GM04504 (cell line): ENCODE data around the gene IFNA21.
"Not testable (repeated sequence)": the region's sequence is repeated elsewhere in the genome, so short reads cannot be mapped to it uniquely, and the experiment has no call there.

ENCODE experiments used
- DNase-seq: peaks from one replicate; pipeline ENCODE4 v3.0.0-alpha.2; 2012; ENCODE audit warnings: low read depth

Gene IFNA21

GRCh38 chr9:21141427-21141882 is 25.0 kb downstream of the IFNA21 start, which contains the start of gene IFNW1:
Gene IFNW1 (minus strand): TSS chr9:21141832. CDS start chr9:21141570, 262 bp downstream.
- no peak for DNase-seq

DNA sequence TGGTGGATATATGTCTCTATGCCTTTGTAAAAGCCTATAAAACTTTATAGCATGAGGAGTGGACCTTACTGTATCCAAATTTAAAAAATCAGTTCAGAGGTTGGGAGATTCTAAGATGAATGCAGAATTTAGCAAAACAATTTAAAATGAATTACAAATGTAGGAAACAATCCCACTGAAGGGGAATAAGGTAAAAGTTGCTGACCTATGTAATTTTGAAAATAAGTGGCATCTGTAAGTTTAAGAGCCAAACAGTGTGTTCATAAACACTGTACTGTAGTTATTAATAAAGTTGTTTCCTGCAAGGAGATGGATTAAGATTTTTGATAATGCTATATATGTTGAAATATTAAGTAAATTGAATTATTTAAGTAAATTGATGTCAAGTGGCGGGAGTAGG is 29.4 kb downstream of the IFNA21 start:
- no peak for DNase-seq

DNA sequence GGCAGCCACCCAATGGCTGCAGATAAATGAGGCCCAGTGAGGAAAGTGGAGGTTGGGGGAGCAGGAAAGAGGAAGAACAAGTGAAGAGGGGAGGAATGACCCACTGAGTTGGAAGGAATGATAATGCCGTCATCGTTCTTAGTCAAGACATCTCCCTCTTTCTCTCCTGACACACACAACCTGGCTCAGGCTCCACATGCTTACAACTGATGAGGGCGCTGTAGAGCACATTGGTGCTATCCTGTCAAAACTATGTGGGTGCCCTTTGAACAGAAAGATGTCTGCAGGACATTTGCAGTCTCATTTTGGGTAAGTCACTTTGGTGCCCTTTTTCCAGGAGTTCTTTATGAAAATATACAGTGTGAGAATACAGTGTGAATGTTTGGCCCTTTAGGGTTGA is 30.7 kb downstream of the IFNA21 start:
- DNase-seq, result no peak

DNA sequence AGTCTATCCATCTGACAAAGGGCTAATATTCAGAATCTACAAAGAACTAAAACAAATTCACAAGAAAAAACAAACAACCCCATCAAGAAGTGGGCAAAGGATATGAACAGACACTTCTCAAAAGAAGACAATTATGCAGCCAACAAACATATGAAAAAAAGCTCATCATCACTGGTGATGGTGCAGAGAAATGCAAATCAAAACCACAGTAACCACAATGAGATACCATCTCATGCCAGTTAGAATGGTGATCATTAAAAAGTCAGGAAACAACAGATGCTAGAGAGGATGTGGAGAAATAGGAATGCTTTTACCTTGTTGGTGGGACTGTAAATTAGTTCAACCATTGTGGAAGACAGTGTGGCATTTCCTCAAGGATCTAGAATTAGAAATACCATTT is 38.3 kb downstream of the IFNA21 start:
- DNase-seq, result not testable (repeated sequence)

DNA sequence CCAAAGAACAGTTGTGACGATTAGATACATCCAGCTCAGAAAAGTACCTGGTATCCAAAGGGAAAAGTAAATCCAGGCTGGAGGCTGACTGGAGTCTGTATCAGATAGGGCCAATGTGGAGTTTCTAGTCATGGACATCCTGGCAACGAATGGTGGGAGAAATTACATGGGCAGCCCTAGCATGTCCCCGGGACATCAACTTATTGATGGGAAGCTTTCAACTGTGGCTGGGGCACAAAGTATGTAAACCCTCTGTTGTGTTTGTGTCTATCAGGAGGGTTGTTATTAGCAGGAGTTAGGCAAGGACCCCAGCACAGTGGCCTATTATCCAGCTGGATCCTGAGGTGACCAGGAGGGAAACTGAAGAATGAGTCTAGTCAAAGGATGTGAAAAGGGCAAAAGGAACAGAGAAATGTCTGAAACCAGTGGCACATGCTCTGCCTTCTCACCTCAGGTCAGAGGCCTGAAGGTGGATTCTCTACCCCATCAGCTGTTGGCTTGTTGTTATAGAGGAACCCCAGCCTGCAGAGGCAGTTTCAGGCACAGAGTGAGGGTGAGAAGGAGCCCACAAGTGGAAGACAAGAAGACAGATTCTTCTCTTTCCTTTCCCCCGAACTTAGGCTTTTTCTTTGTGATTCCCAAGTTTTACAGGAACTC is 44.7 kb downstream of the IFNA21 start:
- no peak for DNase-seq

DNA sequence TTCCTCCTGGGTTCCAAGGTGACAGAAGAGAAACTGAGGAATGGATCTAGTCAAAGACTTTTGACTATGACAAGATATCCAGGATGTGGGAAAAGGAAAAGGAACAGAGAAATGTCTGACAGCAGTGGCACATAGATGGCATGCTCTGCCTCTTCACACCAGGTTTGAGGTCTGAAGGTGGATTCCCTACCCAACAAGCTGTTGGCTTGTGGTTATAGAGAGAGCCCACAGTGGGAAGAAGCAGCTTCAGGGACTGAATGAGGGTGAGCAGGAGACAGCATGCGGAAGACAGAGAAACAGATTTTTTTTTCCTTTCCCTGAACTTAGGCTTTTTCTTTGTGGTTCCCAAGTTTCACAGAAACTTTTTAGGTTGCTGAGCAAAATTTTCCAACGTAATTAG is 45.4 kb downstream of the IFNA21 start:
- no peak for DNase-seq

DNA sequence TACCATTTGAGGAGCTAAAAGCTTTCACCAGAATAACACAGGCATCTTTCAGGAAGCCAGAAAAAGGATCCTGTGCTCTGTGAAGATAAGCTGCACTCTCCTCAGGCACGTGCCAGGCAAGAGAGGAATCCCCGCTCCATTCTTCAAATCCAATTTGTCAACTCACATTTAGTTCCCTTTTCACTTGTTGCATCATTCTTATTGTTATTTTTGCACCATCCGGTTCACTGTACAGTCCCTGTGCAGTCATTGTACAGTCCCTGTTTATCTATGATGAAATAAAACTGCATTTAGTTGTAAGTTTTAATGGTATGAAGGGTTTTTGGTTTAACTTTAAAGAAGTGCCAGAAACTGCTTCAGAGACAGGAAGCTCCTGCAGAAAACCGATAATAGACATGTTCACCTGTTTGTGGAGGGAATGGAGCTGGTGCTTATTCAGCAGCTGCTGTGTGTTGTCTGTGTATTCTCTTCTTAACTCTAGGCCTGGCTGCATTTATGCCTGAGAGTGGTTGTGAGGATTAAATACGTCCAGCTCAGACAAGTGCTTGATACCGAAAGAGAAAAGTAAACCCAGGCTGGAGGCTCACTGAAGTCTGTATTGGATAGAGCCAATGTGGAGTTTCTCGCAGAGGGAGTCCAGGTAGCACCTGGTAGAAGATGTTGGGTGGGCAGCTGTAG is 47.2 kb downstream of the IFNA21 start:
- no peak for DNase-seq
